Measurements from ENCODE around the gene HSD17B3.
"Not testable (repeated sequence)": the region's sequence is repeated elsewhere in the genome, so short reads cannot be mapped to it uniquely, and the experiment has no call there.

HSD17B3 gene

DNA sequence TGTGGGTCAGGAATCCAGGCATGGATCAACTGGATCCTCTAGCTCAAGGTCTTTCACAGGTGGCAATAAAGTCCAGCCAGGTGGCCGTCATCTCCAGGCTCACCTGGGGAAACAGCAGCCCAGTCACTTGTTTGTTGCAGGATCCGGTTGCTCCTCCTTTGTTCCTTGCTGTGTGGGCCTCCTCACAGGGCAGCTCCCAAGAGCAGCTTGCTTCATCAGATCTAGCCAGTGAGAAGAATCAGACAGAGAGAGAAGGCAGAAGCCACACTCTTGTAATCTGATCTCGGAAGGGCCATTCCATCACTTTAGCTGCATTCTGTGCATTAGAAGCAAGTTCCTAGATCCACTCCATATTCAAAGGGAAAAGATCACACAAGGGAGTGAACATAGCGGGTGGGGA, 3.2 kb upstream of the HSD17B3 start:
- DNase-seq = no peak

DNA sequence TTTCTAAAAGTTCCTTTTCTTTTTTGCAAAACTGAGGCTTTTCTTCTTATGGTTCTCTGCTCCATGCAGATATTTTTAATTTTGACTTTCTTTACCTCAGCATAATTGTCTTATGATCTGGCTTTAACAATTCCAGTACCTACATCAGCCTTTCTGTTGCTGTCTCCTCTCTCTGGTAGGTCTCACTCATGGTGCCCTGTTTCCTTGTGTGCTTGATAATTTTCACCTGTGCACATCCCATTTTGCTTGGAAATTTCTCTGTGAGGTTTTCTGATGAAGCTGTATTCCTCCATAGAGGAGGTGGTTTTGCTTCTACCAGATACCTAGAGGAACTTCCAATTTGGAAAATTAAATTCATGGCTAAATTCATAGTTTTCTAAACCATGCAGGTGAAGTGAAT, 2.3 kb upstream of the HSD17B3 start:
- DNase-seq = no peak

DNA sequence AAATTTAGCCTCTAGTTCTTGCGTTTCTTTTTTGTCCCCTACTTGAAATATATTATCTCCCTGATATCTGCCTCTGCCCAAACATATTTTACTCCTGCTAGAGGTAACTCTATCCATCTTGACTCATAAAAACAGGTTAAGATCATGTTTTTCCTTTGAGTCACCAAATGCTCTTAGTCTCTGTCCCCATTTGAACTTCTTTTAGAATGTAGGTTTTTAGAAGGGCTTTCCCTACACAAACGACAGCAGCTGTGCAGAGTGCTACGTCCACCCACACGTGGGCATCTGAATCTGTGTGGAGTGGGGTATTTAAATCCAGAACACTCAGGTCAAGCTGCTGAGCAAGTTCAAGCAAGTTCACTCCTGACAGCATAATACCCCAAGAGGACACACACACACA, 2.2 kb downstream of the HSD17B3 start:
- DNase-seq = no peak

DNA sequence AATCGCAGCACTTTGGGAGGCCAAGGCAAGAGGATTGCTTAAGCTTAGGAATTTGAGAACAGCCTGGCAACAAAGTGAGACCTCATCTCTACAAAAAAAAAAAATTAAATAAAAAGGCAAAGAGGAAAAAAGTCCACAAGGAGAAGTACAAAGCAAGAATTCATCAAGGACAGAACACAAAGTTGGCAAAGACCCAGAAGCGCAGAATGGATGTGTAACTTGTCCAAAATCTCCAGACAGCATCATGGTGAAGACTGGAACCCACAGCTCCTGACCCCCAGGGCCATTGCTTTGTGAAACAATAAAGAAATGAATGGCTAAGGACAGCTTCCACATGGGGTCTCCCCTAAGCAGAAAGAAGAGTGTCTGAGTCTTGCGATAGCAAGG, 7.8 kb downstream of the HSD17B3 start:
- no peak for DNase-seq

DNA sequence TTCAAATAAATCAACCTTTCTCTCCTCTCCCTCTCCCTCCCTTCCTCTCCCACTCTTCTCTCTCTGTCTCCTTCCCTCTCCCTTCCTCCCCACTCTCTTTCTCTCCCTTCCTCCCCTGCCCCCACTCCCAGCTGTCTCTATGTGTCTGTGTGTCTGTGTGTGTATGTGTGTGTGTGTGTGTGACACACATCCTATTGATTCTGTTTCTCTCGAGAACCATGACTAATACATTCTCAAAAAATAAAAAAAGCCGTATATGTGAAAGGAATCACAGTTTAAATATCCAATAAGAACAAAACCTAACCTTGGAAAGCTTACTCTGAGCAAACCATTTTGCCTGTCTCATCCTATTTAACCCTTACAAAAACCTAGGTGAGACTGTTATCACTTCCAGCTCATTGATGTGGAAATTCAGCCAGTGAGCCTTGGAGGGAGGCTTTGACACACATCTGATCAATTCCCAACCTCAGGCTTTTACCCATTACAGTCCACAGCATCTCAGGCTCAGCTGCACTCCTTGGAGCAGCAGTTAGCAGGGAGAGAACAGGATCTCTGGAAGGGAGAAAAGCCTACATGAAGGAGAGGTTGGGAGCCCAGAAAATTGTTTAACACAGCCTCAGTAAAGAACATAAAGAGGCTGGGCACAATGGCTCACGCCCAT, 8.3 kb downstream of the HSD17B3 start:
- no peak for DNase-seq

DNA sequence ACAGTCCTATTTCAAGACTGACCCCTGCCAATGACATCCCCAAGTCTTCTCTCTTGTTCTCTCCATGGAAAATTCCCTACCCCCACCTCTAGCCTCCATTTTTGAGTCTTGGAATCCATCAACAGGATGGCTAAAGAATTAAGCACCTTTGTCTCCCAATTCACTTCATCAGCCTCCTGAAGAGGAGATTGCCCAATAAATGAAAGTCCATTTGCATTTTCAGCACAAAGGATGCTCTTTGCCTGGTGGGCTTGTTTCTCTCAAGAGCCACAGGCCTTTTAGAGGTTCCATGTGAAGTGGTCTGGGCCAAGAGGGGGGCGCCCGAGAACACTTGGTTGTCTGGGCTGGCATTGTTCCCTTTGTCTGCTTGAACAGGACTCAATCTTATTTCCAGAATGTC, 12.6 kb downstream of the HSD17B3 start:
- no peak for DNase-seq

DNA sequence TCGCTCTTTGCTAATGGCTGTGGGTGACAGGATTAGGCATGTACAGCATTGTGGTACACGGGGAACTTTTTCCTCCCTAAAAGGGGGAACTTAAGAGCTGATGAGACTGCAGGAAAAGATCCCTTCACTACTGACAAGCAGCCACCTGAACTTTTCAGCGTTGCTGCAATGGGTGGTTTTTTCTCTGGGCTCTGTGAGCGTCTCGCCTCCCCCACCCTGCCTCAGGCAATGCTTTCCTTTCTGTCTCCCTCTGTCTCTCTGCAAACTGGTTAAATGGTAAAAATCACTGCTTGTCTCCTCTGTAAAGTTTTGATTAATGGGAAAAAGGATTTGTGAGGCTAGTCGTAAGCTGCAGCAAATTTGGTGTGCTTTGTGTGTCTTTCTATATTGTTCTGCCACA, 20.3 kb downstream of the HSD17B3 start:
- DNase-seq = no peak

DNA sequence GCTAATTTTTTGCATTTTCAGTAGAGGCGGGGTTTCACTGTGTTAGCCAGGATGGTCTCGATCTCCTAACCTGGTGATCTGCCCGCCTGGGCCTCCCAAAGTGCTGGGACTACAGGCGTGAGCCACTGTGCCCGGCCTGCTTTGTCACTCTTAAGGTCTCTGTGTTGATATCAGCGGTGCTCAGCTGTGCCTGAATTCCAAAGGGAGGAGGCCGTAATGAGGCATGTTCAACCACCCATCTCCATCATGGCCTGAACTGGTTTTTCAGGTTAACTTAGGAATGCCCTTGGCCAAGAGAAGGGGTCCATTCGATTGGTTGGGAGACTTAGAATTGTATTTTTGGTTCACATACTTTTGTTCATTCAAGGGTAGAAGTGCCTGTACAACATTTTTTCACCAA, 22.0 kb downstream of the HSD17B3 start:
- DNase-seq = no peak

DNA sequence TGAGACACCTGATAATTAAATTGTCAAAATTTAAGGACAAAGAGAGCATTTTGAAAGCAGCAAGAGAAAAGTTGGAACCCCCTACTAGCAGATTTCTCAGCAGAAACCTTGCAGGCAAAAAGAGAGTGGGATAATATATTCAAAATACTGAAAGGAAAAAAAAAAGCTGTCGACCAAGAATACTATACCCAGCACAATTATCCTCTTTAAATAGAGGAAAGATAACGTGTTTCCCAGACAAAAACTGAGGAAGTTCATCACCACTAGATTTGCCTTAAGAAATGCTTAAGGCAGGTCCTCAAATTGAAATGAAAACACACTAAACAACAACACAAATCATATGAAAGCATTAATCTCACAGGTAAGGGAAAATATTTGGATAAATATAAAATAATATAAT, 27.0 kb downstream of the HSD17B3 start:
- no peak for DNase-seq

DNA sequence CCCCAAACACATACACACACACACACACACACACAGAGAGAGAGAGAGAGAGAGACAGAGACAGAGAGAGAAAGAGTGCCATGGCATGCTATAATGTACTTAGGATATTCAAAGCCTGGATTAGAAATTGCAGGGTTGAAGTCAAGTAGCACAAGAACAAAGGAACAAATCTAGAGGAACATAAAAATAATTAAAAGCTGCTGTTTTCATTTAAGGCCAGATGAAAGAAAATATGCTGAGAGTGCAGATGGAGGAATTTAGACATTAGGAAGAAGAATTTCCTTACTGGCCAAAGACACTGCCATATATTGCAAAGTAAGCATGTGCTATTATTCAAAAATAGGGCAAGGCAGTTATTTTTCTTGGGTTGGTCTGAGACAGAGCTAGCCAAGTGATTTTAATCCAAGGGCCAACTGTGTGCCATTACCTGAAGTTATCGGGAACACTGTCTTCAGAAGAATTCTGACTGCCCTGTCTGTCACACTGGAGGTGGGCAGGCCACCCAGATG, 31.7 kb downstream of the HSD17B3 start:
- no peak for DNase-seq

DNA sequence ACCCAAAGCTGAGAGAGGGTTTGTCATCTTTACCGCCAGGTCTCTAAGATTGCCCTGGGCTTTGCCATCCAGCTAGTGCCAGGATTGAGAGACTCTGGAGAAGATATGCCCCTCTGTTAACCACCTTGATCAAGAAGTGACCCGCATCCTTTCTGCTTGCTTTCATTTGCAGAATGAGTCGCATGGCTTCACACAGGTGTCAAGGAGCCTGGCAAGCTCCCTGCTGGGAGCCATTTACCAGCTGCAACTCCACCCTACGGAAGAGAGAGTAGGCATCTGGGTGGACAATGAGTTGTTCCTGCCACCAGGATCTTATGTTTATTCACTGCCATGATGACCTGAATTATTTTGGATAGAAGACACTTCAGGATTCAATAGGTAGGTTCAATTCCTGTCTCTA, 43.0 kb downstream of the HSD17B3 start:
- DNase-seq = no peak

DNA sequence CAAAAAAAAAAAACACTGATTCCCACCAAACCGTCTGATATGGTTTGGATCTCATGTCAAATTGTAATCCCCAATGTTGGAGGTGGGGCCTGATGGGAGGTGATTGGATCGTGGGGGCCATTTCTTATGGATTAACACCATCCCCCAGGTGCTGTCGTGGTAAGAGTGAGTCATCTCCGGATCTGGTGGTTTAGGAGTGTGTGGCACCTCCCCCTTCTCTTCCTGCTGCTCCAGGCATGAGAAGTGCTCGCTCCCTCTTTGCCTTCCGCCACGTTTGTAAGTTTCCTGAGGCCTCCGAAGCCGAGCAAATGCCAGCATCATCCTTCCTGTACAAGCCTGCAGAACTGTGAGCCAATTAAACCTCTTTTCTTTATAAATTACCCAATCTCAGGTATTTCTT, 45.2 kb downstream of the HSD17B3 start:
- DNase-seq = no peak

DNA sequence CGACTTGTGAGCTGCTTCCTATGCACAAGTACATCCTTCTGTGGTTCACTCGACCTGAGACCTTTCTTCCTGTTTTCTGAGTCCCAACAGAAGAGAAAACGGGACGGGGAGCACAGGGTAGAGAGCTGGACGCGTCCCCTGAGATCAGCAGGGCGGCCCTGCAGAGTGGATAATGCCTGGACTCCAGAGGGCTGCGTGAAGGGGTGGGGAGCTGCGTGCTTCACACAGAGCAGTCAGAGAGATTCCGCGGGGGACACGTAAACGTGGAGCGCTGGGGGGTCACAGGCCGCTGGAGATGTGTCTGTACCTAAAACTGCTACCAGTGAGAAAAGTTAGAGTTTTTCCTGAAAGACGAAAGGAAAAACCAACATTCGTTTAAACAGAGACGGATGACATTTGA, 46.3 kb downstream of the HSD17B3 start:
- no peak for DNase-seq

DNA sequence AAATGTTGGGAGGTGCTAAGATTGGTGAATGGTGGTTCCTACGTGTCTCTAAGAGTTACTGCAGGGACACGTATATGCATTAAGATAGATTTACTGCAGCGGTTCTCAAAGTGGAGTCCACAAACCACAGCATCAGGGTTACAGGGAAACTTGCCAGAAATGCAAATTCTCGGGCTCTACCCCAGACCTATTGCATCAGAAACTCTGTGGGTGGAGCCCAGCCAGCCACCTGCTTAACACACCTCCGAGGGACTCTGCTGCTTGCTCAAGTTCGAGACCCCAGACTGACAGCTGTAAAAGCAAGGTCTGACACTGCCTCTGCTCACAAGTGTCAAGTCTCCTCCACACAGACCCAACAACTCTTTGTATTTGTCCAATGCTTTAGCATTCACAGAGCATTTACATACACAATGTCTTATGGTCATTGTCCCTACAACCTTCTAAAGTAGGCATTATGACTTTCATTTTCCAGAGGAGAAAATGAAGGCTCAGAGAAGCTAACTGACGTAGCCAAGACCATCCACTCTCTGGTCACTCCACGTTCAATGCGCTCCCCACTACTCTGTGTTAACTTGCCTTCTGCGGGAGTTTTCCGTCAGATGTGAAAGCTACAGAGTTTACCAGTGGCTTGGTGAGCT, 48.8 kb downstream of the HSD17B3 start:
- no peak for DNase-seq

DNA sequence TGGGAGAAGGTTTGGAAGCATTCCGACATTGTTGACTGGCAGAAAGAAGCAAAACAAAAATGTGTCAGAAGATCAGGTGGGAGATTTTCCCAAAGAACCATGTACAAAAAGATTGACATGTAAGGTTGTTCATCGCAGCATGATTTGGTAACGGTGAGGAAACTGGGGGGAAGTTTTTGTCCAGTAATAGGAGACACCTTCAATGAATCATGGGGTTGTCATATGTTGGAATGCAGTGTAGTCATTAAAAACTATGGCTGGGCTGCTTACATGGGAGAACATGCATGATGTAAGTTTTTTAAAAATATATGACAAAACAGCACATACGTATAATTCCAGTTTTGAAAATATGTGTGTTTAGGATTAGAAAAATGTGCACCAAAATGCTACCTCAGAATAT, 50.5 kb downstream of the HSD17B3 start:
- no peak for DNase-seq

DNA sequence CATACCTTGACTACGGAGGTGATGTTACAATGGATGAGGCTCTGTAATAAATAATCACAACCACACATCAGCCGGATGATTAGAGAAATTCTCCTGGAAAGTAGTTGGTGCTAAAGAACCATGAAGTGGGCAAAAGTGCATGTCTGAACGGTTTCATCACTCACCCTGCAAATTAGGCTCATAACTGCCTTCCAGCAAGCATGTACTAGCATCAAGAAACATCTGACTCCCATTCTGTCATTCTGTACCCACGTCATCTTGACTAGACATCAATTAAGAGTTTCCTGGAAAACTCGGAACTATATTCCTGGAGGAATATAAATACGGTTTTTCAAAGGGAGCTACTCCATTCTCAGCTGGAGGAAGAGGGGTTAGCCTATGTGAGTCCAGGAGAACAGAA, 52.2 kb downstream of the HSD17B3 start:
- DNase-seq = no peak

DNA sequence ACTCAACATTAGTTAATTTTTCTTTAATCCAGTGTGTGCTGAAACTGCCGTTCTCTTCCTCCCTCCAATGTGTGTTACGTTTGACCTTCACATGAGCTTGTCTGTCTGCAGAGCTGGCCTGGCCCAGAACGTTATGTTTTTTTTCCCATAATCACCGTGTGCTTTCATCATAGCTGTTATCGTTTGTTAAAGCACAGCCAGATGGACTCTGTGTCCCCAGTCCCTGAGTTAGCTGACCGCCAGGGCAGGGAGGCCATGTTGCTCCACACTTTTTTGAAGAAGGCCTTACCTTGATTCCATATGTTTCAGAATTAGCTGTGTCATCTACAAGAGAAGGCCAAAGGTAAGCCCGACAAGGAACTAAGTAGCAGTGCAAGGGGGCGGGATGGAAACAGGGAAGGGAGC, 55.7 kb downstream of the HSD17B3 start:
- no peak for DNase-seq

DNA sequence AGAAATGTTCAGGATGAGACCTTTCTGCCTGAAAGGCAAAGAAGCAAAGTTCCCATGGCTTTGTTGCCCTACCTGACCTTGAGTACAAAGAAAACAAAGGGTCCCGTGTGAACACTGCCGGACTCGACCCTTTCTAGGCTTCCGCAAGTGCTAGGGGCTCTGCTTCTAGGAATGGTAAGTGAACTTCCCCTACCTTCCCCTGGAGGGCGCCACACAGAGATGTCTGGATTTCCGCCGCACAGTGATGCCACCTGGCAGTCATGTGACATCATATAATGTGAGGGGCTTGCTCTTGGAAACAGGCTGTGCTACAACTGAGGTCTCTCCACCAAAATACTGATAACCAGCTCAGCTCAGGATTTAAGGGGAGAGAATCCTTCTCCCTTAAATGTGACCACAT, 56.6 kb downstream of the HSD17B3 start:
- DNase-seq = no peak

DNA sequence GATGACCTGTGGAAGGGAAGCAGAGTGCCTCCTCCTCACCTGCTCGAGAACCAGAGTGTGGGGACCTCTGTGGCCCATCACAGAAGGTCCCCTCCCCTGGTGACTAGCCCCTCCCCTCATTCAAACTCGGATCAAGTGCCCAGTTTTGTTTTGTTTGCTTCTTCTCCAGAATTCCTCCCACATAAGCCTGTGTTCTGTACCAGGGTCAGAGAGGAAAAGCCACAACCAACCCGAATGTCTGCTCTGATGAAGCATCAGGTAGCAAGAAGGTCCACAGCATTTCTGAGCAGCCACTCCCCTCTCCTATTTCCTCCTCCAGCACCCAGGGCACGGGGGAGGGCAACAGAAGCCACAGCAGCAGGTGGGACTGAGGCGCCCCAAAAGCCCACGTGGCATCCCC, 58.2 kb downstream of the HSD17B3 start:
- no peak for DNase-seq

DNA sequence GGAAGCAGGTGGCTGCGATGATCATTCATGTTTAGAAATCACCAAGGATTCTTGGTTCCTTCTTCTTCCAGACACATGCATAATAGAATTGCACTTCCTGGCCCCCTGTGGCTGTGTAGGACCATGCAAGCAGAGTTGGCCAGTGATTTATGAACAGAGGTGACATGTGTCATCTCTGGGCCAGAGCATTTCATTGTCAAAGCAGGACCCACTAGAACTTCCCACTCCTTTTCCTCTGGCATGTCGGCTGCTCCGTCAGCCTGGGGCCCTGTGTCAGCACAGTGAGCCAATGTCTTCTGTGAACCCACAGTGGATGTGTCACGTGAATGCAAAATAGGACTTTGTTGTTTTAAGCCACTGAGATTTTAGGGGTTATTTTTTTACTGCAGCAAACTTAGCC, 59.2 kb downstream of the HSD17B3 start:
- no peak for DNase-seq

DNA sequence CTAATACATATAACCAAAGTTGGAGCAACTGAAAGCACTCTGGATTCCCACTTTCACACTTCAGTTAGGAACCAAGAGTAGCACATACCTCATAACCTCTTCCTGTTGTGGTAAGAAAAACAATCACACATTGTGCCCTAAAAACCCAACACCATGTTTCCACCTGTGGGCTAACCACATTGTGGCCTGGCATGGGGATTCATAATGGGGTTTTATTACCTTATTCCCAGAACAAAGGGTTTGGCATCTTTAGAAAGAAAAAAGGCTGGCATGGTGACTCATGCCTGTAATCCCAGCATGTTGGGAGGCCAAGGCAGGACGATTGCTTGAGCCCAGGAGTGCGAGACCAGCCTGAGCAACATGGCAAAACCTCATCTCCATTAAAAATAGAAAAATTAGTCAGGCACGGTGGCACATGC, 60.6 kb downstream of the HSD17B3 start:
- peak; percentile 80 for DNase-seq

DNA sequence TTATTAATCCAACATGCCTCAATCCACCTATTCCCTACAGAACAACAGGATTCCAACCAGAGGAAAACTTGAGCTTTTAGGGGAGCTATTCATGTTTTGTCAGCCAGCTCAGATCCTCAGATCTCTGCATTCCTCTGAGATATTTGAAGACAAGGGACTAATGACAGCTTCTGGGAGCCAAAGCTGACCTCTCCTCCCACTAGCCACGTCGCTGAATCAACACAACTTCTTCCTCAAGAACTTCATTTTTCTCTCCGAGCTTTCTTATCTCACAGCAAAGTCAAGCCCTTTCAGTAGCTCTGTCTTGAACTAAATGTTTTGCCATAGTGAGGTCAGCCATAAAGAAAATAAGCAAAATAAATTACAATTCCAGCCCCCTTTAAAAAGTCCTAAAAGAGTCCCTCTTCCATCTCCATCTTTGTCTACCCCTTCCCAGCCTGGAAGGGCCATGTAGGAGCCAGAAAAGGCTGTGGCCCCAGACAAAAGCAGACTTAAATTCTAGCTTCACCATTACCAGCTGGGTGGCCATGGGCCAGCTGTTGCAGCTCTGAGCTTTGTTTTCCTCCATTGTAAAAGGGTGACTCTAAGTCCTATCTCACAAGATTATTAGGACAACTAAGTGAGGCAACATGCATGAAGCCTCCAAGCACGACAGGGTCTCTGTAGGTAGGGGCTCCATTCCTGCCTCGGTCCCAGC, 65.0 kb downstream of the HSD17B3 start:
- no peak for DNase-seq

DNA sequence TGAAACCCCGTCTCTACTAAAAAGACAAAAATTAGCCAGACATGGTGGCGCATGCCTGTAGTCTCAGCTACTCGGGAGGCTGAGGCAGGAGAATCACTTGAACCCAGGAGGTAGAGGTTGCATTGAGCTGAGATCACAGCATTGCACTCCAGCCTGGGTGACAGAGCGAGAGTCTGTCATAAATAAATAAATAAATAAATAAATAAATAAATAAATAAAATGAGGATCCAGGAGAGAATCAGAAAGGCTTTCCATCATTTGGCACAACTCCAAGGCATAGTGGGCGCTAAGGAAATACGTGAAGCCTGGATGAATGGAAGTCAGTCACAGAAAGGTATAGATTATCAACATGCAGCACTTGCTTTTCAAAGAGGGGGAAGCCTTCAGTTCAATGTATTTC, 65.6 kb downstream of the HSD17B3 start:
- not testable (repeated sequence) for DNase-seq

DNA sequence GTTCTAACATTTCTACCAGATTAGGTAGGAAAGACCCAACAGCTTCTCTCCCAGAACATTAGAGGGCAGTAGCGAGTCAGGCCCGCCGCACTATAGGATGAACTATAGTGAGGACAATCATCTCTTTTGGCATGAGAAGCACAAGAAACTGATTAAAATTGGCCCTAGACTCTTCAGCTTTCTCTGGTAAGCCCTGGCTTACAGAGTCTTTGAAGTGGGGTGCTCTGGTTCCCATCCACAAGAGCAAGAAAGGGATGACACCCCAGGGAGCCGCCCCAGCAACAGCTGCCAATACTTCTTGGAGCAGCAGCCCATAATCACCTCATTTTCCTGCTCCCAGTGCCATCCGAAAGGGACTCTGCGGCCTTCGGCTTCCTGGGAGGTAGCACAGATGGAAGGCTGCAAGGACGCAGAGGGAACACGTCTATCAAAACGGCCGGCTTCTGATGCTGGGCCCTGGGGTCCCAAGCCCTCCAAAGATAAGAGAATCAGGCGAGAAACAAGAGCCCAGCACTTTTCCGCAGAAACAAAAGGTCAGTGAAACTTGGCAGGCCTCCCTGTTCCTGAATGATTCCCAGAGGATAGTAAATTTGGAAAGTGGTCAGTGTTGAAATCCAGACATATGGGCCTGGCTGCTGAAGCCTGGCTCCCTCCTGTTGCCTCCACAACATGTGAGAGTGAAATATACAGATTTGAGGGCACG, 69.3 kb downstream of the HSD17B3 start:
- no peak for DNase-seq
